K562 (cell line): ENCODE data around the gene GPD2. TPM values are rescaled to one million over a fixed set of nuclear protein-coding genes. Genes with fewer than 3 reads are reported as not detected.
A peak's percentile ranks its signal among the peaks of the same experiment; 100 is the strongest.

Experiments used
- CC2D1A ChIP-seq: fragments of 450-650 bp; IDR thresholded peaks from 2 replicates; pipeline ENCODE4 v1.6.1; 2017; ENCODE audit warnings: mild to moderate bottlenecking
- FOXK1 ChIP-seq: sonication (generic); formaldehyde crosslinking; IDR thresholded peaks from 2 replicates; pipeline ENCODE4 v1.8.0; 2022; ENCODE audit warnings: missing genetic modification reagents, mild to moderate bottlenecking, borderline replicate concordance
- MYNN ChIP-seq, 2 experiments: sonication (generic); formaldehyde crosslinking in 1 of 2; IDR thresholded peaks; 2 replicates each; pipeline versions ENCODE4 v1.5.0 to v1.6.1; 2016 to 2020; ENCODE audit warnings: antibody characterized with exemption in 1 of 2, missing genetic modification reagents in 1 of 2
- RAD21 ChIP-seq, 2 experiments: fragments of 250-450 bp in 1 of 2; fragments of 450-650 bp in 1 of 2; sonication (Bioruptor Pico) in 1 of 2; formaldehyde crosslinking in 1 of 2; IDR thresholded peaks in 1 of 2; conservative IDR thresholded peaks in 1 of 2; 2 replicates each; pipeline versions ENCODE4 v1.4.0 to v1.8.0; 2020 to 2022; ENCODE audit warnings: mild to moderate bottlenecking in 2 of 2, moderate library complexity in 1 of 2
- ZNF232 ChIP-seq: sonication (generic); formaldehyde crosslinking; IDR thresholded peaks from 2 replicates; pipeline ENCODE4 v1.8.0; 2022; ENCODE audit warnings: mild to moderate bottlenecking, missing genetic modification reagents
- polyA plus RNA-seq, 8 experiments: library from polyadenylated mRNA; depleted of rRNA in 4 of 8; stranded (reverse) in 5 of 8; unstranded in 3 of 8; fragments of >200 nt; fragmentation: Nextera tagmentation in 2 of 8; fragmentation: Illumina TruSeq in 1 of 8; extraction: Ambion mirVana in 2 of 8; extraction: Trizol in 1 of 8; gene quantifications; 2 replicates each; pipeline versions ENCODE4 v1.2.1 to v1.2.3, GENCODE V29; 2011 to 2014; ENCODE audit warnings: inconsistent platforms in 1 of 8, missing spikeins in 1 of 8
- total RNA-seq, 7 experiments: library from RNA; depleted of rRNA in 6 of 7; stranded (reverse); fragments of >200 nt in 6 of 7; fragmentation: Illumina TruSeq in 2 of 7; extraction: Trizol in 2 of 7; gene quantifications; 2 replicates each; pipeline versions ENCODE4 v1.2.1 to v1.2.3, GENCODE V29; 2011 to 2021; ENCODE audit warnings: low replicate concordance in 1 of 7
- TF ChIP-seq, protein P1 (sequence below): fragments of 450-650 bp; IDR thresholded peaks from 2 replicates; pipeline ENCODE4 v1.6.1; 2017; ENCODE audit warnings: antibody characterized with exemption, mild to moderate bottlenecking
- TF ChIP-seq, protein P2 (sequence below): fragments of 450-650 bp; formaldehyde crosslinking; conservative IDR thresholded peaks from 2 replicates; pipeline ENCODE4 v1.4.0; 2022; ENCODE audit warnings: mild to moderate bottlenecking, missing genetic modification characterization

GPD2 gene
- total and polyA plus RNA-seq, 9 of the 15 experiments (the other 6 are each of a cell fraction or from before 2014, with no cell fraction given): 5.2 to 39.2 (median 19.0) TPM

DNA sequence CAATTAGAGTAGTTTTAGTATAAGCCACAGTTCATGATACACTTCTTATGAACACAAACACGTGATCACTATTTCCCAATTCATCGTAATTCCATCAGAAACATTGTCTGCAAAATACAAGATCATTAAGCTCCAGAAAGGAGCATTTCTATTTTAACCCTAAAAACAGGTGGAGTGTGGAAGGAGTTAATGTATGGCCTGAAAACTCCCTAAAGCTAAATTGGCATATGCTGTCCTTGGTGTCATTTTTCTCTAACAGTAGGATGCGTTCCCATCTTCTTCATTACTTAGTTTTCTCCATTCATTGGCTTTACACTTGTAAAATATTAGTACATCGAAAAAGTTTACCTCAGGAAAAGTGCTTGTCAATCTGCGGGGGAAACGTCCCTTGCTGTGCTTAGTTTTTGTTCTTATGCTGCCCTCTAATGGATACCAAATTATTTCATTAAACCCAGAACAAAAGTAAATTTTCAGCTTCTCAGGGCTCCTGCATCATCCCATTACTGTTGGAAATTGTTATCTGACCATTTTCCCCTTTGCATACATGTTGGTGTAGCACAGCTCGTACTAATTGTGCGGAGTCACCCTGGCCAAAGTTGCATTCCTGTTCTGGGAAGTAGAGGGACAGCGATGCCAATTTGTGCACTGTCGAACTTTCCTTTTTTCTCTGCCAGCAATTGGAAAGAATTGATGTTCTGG is 153.4 kb downstream of the GPD2 start (continued):
- TF ChIP-seq MYNN (IDR thresholded peaks at IDR 0.05) (no peak), MYNN (CRISPR knock-in tag; IDR thresholded peaks at IDR 0.05) (no peak), ZNF232 (CRISPR knock-in tag) (no peak), RAD21 (CRISPR knock-in tag; conservative IDR thresholded peaks at IDR 0.05 in 1 of 2, IDR thresholded peaks at IDR 0.05 in 1 of 2) (peak; percentile 94 to 95), FOXK1 (CRISPR knock-in tag) (no peak), CC2D1A (peak; percentile 46)
- TF ChIP-seq, protein P1, sequence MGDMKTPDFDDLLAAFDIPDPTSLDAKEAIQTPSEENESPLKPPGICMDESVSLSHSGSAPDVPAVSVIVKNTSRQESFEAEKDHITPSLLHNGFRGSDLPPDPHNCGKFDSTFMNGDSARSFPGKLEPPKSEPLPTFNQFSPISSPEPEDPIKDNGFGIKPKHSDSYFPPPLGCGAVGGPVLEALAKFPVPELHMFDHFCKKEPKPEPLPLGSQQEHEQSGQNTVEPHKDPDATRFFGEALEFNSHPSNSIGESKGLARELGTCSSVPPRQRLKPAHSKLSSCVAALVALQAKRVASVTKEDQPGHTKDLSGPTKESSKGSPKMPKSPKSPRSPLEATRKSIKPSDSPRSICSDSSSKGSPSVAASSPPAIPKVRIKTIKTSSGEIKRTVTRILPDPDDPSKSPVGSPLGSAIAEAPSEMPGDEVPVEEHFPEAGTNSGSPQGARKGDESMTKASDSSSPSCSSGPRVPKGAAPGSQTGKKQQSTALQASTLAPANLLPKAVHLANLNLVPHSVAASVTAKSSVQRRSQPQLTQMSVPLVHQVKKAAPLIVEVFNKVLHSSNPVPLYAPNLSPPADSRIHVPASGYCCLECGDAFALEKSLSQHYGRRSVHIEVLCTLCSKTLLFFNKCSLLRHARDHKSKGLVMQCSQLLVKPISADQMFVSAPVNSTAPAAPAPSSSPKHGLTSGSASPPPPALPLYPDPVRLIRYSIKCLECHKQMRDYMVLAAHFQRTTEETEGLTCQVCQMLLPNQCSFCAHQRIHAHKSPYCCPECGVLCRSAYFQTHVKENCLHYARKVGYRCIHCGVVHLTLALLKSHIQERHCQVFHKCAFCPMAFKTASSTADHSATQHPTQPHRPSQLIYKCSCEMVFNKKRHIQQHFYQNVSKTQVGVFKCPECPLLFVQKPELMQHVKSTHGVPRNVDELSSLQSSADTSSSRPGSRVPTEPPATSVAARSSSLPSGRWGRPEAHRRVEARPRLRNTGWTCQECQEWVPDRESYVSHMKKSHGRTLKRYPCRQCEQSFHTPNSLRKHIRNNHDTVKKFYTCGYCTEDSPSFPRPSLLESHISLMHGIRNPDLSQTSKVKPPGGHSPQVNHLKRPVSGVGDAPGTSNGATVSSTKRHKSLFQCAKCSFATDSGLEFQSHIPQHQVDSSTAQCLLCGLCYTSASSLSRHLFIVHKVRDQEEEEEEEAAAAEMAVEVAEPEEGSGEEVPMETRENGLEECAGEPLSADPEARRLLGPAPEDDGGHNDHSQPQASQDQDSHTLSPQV: no peak
- TF ChIP-seq, protein P2, sequence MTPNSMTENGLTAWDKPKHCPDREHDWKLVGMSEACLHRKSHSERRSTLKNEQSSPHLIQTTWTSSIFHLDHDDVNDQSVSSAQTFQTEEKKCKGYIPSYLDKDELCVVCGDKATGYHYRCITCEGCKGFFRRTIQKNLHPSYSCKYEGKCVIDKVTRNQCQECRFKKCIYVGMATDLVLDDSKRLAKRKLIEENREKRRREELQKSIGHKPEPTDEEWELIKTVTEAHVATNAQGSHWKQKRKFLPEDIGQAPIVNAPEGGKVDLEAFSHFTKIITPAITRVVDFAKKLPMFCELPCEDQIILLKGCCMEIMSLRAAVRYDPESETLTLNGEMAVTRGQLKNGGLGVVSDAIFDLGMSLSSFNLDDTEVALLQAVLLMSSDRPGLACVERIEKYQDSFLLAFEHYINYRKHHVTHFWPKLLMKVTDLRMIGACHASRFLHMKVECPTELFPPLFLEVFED: no peak
- TF ChIP-seq, all 486 proteins: peak for 13
